Kidney (tissue), 14 donors: ENCODE results near the gene LEO1. TPM values are rescaled to one million over a fixed set of nuclear protein-coding genes. Genes with fewer than 3 reads are reported as not detected.

Experiments used
- DNase-seq, 5 donors: peaks; one replicate each; pipeline ENCODE4 v3.0.0-alpha.2; 2013 to 2020
- FAIRE-seq: peaks from 2 replicates; lab custom pipeline; 2012; peaks lifted over from hg19 to GRCh38; lab: Jason Lieb, UNC
- H3K27ac ChIP-seq, 2 donors: one replicate each; pipeline ENCODE4 v1.7.0; 2013; ENCODE audit warnings: low read depth in 2 of 2, low read length in 2 of 2, inconsistent platforms in 1 of 2
- H3K27me3 ChIP-seq: one replicate; pipeline ENCODE4 v1.7.1; 2013; ENCODE audit warnings: low read length, inconsistent platforms; ENCODE audit not compliant: control insufficient read depth, insufficient read depth
- H3K36me3 ChIP-seq, 3 donors: one replicate each; pipeline versions ENCODE4 v1.7.0 to v1.7.1; 2013; ENCODE audit warnings: low read length in 3 of 3, control low read depth in 1 of 3, inconsistent platforms in 1 of 3; ENCODE audit not compliant: insufficient read depth in 3 of 3, control insufficient read depth in 2 of 3
- H3K4me1 ChIP-seq, 3 donors: one replicate each; pipeline versions ENCODE4 v1.7.0 to v1.7.1; 2013; ENCODE audit warnings: low read length in 3 of 3, inconsistent platforms in 1 of 3, low read depth in 1 of 3; ENCODE audit not compliant: control insufficient read depth in 2 of 3, insufficient read depth in 2 of 3
- H3K4me3 ChIP-seq, 3 donors: one replicate each; pipeline versions ENCODE4 v1.7.0 to v1.8.1; 2013; ENCODE audit warnings: low read length in 3 of 3, control low read depth in 1 of 3, inconsistent platforms in 1 of 3
- H3K9ac ChIP-seq, 3 donors: one replicate each; pipeline versions ENCODE4 v1.7.0 to v1.7.1; 2013; ENCODE audit warnings: low read length in 3 of 3, control low read depth in 1 of 3, inconsistent platforms in 1 of 3
- H3K9me3 ChIP-seq, 3 donors: one replicate each; pipeline versions ENCODE4 v1.7.0 to v1.7.1; 2013; ENCODE audit warnings: low read length in 3 of 3, control low read depth in 1 of 3, inconsistent platforms in 1 of 3; ENCODE audit not compliant: control insufficient read depth in 2 of 3, insufficient read depth in 1 of 3
- CTCF ChIP-seq: IDR thresholded peaks from 3 replicates; pipeline ENCODE4 v1.5.1; 2012; ENCODE audit warnings: mild to moderate bottlenecking, moderate library complexity, borderline replicate concordance; ENCODE audit not compliant: insufficient read depth; ENCODE audit errors: extremely low read depth
- intact Hi-C: fragments of 100-400 bp; cut with DNase I; formaldehyde crosslinking; loops from one replicate; pipeline ENCODE4 v1.11.1; 2022
- polyA plus RNA-seq: library from polyadenylated mRNA; stranded (reverse); fragments of 350-450 nt; fragmentation: Illumina TruSeq; extraction: RNeasy Lipid Tissue Mini Kit (QIAGEN cat#74804); gene quantifications from one replicate; pipeline ENCODE4 v1.2.3, GENCODE V29; 2014; ENCODE audit warnings: low read depth, low replicate concordance; ENCODE audit not compliant: insufficient read depth
- total RNA-seq: library from RNA; stranded (reverse); fragmentation: NEBNext Ultra II Directional; extraction: Animal tissue kit (Norgen Biotek cat#: 25700); gene quantifications from one replicate; pipeline ENCODE4 v1.2.1, GENCODE V29; 2021
- donor health status: control.
- donor health status: control.
- donor health status: control.
- donor health status: control.
- donor health status: control.
- donor health status: DM: yes; HTN: yes; CAD: no.
- donor health status: Normal renal cell carcinoma (clear cell type).

LEO1 gene
- total and polyA plus RNA-seq, 2 donors from 2014 or later = 12.1 to 14.5 TPM

- Histone ChIP-seq H3K4me1 (peaks cover 0 to 3% (median 0%) of the 10 kb centered on the region in 3 donors), H3K27ac (no peak overlapping the region), H3K27me3 (no peaks in the 10 kb centered on the region), H3K36me3 (peaks cover 0 to 7% (median 0%) of the 10 kb centered on the region in 3 donors), H3K9ac (no peak overlapping the region), H3K4me3 (no peak overlapping the region), H3K9me3 (no peaks in the 10 kb centered on the region)
- no peak for FAIRE-seq
- intact Hi-C loops = no loop called here
- no peak for DNase-seq
- no peak for TF ChIP-seq CTCF
Observed at GRCh38 chr15:51907136-51907862, 64.3 kb downstream of the LEO1 start.

GRCh38 chr15:51904931-51905330 is 66.6 kb downstream of the LEO1 start:
- Histone ChIP-seq H3K9me3 (no peaks in the 10 kb centered on the region), H3K27me3 (no peaks in the 10 kb centered on the region), H3K27ac (no peak overlapping the region), H3K36me3 (peaks cover 4 to 25% (median 10%) of the 10 kb centered on the region in 3 donors), H3K9ac (no peak overlapping the region), H3K4me1 (peaks cover 0 to 3% (median 0%) of the 10 kb centered on the region in 3 donors), H3K4me3 (no peak overlapping the region)
- DNase-seq = no peak
- FAIRE-seq = no peak
- intact Hi-C loops = no loop called here
- TF ChIP-seq CTCF = no peak

- DNase-seq (no peak), FAIRE-seq (no peak)
- TF ChIP-seq CTCF = no peak
- Histone ChIP-seq H3K36me3 (peaks cover 4 to 29% (median 10%) of the 10 kb centered on the region in 3 donors), H3K4me3 (no peak overlapping the region), H3K27ac (no peak overlapping the region), H3K9ac (no peak overlapping the region), H3K9me3 (no peaks in the 10 kb centered on the region), H3K4me1 (peaks cover 0 to 3% (median 0%) of the 10 kb centered on the region in 3 donors), H3K27me3 (no peaks in the 10 kb centered on the region)
- intact Hi-C loops = no loop called here
Observed at GRCh38 chr15:51904421-51904820, 67.2 kb downstream of the LEO1 start.

GRCh38 chr15:51889486-51889885 is 82.1 kb downstream of the LEO1 start:
- H3K9ac ChIP-seq = no peak overlapping the region
- DNase-seq (no peak), FAIRE-seq (no peak)
- H3K9me3 ChIP-seq = no peaks in the 10 kb centered on the region
- no peak overlapping the region for H3K4me3 ChIP-seq
- TF ChIP-seq CTCF = no peak
- H3K4me1 ChIP-seq = peaks cover 0 to 5% (median 0%) of the 10 kb centered on the region in 3 donors
- no peak overlapping the region for H3K27ac ChIP-seq
- H3K27me3 ChIP-seq = no peaks in the 10 kb centered on the region
- H3K36me3 ChIP-seq = peaks cover 0 to 8% (median 6%) of the 10 kb centered on the region in 3 donors
- intact Hi-C loops = no loop called here
